Hematopoietic multipotent progenitor cell treated with erythropoietin and hydrocortisone succinate and interleukin-3 and kit ligand, for 8 days (in vitro differentiated cells): ENCODE data around the gene KIAA0825.
"Not testable (repeated sequence)": the region's sequence is repeated elsewhere in the genome, so short reads cannot be mapped to it uniquely, and the experiment has no call there.

Experiments
- DNase-seq: peaks from one replicate; pipeline ENCODE4 v3.0.0-alpha.2; 2015

KIAA0825 gene

GRCh38 chr5:94360382-94361130 is 257.8 kb downstream of the KIAA0825 start:
- no peak for DNase-seq

GRCh38 chr5:94359880-94360279 is 258.5 kb downstream of the KIAA0825 start:
- DNase-seq, result no peak

DNA sequence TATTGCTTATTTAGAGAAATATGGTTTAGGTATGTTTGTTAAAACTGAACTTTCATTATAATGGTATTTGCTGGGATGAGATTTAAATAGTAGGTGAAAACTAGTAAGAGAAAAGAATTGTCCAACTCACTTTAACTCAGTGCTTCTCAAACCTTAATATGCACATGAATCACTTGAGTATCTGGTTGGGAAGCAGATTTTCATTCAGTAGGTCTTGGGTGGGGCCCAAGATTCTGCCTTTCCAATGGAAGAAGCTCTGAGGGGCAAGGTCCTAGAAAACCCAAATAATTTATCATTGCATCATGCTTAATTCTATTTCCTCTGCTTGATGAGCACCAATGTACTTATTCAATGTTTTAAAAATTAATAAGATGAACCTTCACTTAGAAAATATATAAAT is 262.6 kb downstream of the KIAA0825 start:
- no peak for DNase-seq

DNA sequence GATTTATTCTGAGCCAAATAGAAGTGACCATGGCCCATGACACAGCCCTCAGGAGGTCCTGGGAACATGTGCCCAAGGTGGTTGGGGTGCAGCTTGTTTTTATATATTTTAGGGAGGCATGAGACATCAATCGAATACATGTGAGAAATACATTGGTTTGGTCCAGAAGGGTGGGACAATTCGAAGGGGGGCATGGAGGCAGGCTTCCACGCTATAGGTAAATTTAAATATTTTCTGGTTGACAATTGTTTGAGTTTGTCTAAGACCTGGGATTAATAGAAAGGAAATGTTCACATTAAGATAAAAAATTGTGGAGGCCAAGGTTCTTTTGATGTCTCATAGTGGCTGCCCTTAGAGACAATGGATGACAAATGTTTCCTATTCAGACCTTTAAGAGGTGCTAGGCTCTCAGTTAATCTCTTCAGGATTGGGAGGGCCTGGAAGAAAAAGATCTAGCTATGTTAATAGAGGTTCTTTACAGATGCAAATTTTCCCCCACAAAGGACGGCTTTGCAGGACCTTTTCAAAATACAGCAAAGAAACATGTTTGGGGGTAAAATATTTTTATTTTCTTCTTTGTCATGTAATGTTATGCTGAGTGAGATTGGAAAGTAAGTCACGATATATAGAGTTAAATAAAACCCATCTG is 263.4 kb downstream of the KIAA0825 start:
- not testable (repeated sequence) for DNase-seq

- DNase-seq, result no peak
These were observed 264.8 kb downstream of the KIAA0825 start for GRCh38 chr5:94353605-94354004.

DNA sequence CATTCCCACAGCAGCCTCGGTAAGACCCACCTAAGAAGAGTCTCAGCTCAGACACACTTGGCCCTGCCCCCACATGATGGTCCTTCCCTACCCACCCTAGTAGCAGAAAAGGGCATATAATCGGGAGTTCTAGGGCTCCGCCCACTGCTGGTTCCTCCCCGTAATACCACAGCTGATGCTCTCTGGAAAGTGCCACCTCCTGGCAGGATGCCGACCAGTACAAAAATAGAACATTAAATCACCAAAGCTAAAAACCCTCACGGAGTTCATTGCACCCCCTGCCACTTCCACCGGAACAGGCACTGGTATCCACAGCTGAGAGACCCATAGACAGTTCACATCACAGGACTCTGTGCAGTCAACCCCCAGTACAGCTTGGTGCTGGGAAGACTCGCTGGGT is 271.3 kb downstream of the KIAA0825 start:
- no peak for DNase-seq

DNA sequence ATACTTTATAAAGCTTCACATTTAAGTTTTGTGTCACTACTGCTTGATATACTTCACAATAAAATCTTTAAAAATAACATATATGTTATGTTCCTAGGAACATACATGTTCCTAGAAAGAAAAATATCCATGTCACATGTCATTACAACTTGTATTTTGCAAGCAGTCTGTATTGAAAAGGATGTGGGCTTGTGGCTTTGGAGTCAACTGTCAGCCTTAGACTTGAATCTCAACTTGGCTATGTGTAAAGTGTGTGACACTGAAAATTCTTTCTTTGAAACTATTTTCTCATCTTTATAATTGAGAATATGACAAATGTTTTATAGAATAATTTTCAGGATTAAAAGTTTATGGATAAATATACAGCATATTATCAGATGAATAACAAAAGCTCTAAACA is 273.1 kb downstream of the KIAA0825 start:
- DNase-seq, result no peak

- no peak for DNase-seq
These were observed 280.8 kb downstream of the KIAA0825 start for GRCh38 chr5:94337617-94338016.

GRCh38 chr5:94335936-94336335 is 282.5 kb downstream of the KIAA0825 start:
- no peak for DNase-seq

- no peak for DNase-seq
These were observed 289.3 kb downstream of the KIAA0825 start for GRCh38 chr5:94329115-94329514.

- DNase-seq, result no peak
These were observed 291.8 kb downstream of the KIAA0825 start for GRCh38 chr5:94326586-94326985.

- no peak for DNase-seq
These were observed 301.2 kb downstream of the KIAA0825 start for GRCh38 chr5:94316916-94317838.

DNA sequence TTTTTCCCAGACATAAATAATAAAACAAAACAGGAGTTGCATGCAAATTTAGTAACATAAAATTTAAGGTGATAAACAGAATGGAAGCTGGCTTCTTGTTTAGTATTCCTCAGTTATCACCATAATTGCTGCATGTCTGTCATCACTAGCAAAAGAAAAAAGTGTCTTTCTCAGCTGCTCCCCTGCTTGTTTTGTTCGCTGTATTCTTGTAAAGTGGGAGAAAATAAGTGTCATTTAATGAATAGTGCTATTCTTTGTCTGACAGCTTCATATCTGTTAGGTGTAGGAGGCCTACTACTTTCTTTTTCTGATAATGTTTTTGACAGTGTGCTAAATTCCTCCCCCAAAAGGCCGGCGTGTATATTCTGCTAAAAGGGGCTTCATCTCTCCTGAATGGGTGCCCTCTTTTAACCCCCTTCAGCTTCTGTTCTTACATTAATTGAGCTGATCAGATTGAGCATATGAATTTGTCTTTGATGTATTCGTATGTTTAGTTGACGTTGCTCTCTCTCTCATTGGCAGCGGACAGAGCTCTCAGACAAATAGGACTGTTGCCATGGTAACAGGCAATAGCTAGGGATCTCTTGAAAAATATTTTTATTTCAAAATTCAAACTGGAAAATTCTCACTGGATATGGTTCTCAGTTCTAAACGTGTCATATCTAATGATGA is 303.8 kb downstream of the KIAA0825 start:
- DNase-seq, result no peak

GRCh38 chr5:94313696-94314095 is 304.7 kb downstream of the KIAA0825 start:
- no peak for DNase-seq

DNA sequence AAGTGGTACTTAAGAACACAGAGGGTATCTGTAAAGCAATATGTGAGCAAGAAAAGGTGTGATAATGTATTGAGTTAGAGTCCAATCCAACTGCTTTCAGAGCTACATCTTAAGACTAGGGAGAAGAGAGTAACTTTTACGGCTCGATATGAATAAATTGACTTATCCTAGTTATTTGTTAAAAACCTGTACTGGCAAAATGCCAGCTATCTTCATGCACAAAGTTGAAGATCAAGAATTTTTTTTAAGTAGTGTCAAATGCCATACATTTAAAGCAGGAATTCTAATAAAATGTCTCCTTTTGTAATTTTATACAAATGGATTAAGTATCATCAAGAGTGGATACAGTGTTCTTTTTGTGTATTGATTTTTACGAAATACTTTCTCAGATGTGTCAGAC is 305.2 kb downstream of the KIAA0825 start:
- DNase-seq, result no peak

DNA sequence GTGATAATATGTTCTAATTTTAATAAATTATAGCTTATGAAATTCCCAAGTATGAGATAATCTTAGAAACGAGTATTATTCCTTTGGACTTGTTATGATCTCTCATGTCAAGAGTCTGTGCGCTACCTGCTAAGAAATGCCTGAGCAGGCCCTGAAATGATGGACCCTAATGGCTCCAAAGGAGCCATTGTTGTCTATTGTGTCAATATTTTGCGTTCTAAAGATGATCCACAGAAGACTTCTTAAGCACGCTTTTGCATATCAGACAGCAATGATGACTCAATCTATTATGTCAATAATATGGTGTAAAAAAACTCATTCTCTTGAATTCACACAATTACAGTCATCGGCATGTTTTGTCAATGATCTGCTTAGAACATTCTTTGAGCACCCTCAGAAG is 306.1 kb downstream of the KIAA0825 start:
- no peak for DNase-seq

DNA sequence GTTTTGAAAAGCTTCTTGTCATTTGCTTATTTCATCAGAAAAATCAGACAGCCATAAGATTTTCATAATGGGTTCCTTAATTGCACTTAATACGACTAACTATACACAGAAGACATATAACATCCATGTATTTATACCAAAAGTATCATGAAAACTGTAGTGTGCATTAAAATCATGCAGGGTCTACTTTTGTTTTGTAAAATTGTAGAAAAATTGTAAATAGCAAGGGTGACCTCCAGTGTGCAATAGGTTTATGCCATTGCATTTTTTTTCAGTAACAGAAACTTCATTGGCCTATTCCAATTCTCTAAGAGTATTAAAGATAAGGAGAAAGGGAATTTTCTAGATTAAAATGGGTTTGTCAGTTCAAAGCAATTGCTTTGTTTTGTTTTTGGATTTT is 307.6 kb downstream of the KIAA0825 start:
- DNase-seq, result no peak

GRCh38 chr5:94309141-94309540 is 309.3 kb downstream of the KIAA0825 start:
- no peak for DNase-seq

DNA sequence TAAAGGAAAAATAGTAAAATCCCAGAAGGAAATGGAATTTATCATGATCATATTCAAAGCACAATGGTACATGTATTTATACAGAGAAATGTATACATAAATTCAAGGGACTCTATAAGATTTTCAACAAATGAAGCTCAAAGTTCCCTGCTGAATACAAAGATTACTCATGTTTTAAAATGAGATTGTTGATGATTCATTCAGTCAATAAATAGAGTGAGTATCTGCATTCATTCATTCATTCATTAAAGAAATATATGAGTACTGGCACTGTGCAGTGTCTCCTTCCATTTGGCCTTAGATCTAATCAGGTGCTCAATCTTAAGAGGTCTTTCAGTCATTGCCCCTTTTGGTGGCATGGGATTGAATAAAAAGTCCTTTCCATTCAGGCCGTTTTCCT is 310.0 kb downstream of the KIAA0825 start:
- DNase-seq, result no peak

DNA sequence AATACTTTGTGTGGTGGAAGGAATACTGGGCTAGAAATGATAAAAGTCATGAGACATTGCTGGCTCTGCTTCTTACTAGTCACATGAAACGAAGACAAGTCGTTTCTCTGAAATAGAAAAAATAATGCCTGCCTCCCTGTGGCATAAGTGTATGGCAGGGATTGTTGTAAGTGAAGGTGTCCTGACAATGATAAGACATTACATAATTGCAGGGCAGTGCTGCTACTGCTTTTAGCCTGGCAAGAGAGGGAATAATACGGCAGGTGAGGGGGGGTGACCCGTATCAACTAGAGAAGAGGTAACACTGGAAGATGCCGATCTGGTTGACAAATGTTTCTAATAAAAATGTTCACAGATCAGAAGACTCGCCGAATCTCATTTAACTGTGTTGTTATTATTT is 314.3 kb downstream of the KIAA0825 start:
- no peak for DNase-seq

GRCh38 chr5:94288937-94289336 is 329.5 kb downstream of the KIAA0825 start:
- DNase-seq, result no peak

DNA sequence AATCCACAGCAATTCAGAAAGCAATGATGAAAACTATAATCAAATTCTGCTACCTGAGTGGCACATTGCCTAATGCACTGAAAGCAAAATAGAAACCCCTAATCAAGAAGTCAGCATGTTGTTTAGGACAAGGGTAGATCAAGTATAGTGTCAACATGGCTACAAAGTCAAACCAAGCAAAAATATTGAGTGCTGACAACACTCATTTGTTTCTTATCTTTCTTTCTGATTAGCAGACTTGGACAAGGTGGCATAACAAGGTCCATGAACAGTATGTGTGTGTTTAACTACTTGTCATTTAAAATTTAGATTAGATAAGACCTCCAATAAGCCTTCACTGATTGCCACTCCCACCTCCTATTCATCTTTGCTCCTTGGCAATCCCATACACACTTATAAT is 332.4 kb downstream of the KIAA0825 start:
- DNase-seq, result no peak

DNA sequence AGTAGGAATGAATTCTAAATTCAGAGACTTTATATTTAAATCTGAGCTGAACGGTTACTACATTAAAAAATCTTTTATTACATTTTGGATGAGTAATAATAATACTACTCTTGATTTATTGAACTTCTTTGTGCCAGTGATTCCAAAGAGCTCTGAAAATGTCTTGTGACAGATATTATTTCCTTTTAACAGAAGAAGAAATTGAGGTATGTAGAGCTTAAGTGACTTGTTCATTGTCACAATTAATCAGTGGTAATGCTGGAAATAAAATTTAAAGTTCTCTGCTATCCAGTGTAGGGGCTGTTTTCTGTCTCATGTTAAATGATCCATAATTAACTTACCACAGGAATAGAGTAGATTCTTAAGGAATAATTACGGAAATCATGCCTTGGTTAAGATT is 335.3 kb downstream of the KIAA0825 start:
- DNase-seq, result no peak
